ENCODE data around the gene ANKRD13C.

- TF ChIP-seq PKNOX1 (IDR thresholded peaks at IDR 0.05): peak; percentile 77
- no peak for TF ChIP-seq ELF4 (IDR thresholded peaks at IDR 0.05)
- TF ChIP-seq FOXA1 (IDR thresholded peaks at IDR 0.05): no peak
These were observed 106.8 kb downstream of the ANKRD13C start for GRCh38 chr1:70247768-70248167.

Data from HEK293T (cell line).